GM12878 (cell line): Measurements from ENCODE around the gene ARID3B. TPM values are rescaled to one million over a fixed set of nuclear protein-coding genes. Genes with fewer than 3 reads are reported as not detected.
A peak's percentile ranks its signal among the peaks of the same experiment; 100 is the strongest.

Experiments used
- BHLHE40 ChIP-seq, 2 experiments: fragments of 450-650 bp in 1 of 2; IDR thresholded peaks; 2 replicates each; pipeline ENCODE4 v1.6.1; 2011 to 2017; ENCODE audit warnings: low read depth in 2 of 2, borderline replicate concordance in 1 of 2, improper control_type of control experiment in 1 of 2, low read length in 1 of 2, mild to moderate bottlenecking in 1 of 2
- KDM1A ChIP-seq: fragments of 200-600 bp; sonication (generic); IDR thresholded peaks from 2 replicates; pipeline ENCODE4 v1.6.1; 2016; ENCODE audit warnings: borderline replicate concordance
- LARP7 ChIP-seq: fragments of 450-650 bp; IDR thresholded peaks from 2 replicates; pipeline ENCODE4 v1.6.1; 2017; ENCODE audit warnings: mild to moderate bottlenecking
- MEF2B ChIP-seq: fragments of 450-650 bp; IDR thresholded peaks from 2 replicates; pipeline ENCODE4 v1.6.1; 2018; ENCODE audit warnings: mild to moderate bottlenecking, moderate library complexity; ENCODE audit not compliant: partially characterized antibody, poor library complexity, severe bottlenecking
- NFXL1 ChIP-seq: fragments of 450-650 bp; IDR thresholded peaks from 2 replicates; pipeline ENCODE4 v1.6.1; 2017; ENCODE audit warnings: antibody characterized with exemption, mild to moderate bottlenecking, borderline replicate concordance
- NKRF ChIP-seq: fragments of 450-650 bp; conservative IDR thresholded peaks from 2 replicates; pipeline ENCODE4 v1.6.1; 2017; ENCODE audit warnings: mild to moderate bottlenecking, moderate library complexity
- PKNOX1 ChIP-seq: fragments of 450-650 bp; IDR thresholded peaks from 2 replicates; pipeline ENCODE4 v1.6.1; 2016; ENCODE audit warnings: mild to moderate bottlenecking
- POLR2AphosphoS5 ChIP-seq: IDR thresholded peaks from 2 replicates; pipeline ENCODE4 v1.6.1; 2011; ENCODE audit warnings: mild to moderate bottlenecking, low read length, inconsistent platforms
- RFX5 ChIP-seq: IDR thresholded peaks from 2 replicates; pipeline ENCODE4 v1.6.1; 2011; ENCODE audit warnings: low read depth, low read length, improper control_type of control experiment
- STAT3 ChIP-seq: IDR thresholded peaks from 2 replicates; pipeline ENCODE4 v1.6.1; 2011; ENCODE audit warnings: low read depth, low read length, improper control_type of control experiment
- TCF3 ChIP-seq: IDR thresholded peaks from 2 replicates; pipeline ENCODE4 v1.6.1; 2012; ENCODE audit warnings: low read depth, mild to moderate bottlenecking, low read length, borderline replicate concordance; ENCODE audit not compliant: insufficient read depth
- USF1 ChIP-seq: IDR thresholded peaks from 2 replicates; pipeline ENCODE4 v1.6.1; 2011; ENCODE audit warnings: borderline replicate concordance, low read depth, mild to moderate bottlenecking, moderate library complexity, mixed read lengths, low read length; ENCODE audit not compliant: insufficient read depth; ENCODE audit errors: extremely low read length
- ZNF217 ChIP-seq: fragments of 450-650 bp; IDR thresholded peaks from 2 replicates; pipeline ENCODE4 v1.6.1; 2017; ENCODE audit warnings: antibody characterized with exemption, mild to moderate bottlenecking
- ZNF687 ChIP-seq: fragments of 450-650 bp; IDR thresholded peaks from 2 replicates; pipeline ENCODE4 v1.6.1; 2017; ENCODE audit warnings: mild to moderate bottlenecking, moderate library complexity
- polyA plus RNA-seq, 11 experiments: library from polyadenylated mRNA; depleted of rRNA in 4 of 11; unstranded in 6 of 11; stranded (reverse) in 5 of 11; fragments of >200 nt; fragmentation: Nextera tagmentation in 4 of 11; fragmentation: Illumina TruSeq in 1 of 11; extraction: Ambion mirVana in 4 of 11; extraction: Trizol in 1 of 11; gene quantifications; 1 replicate in 1 of 11; 2 replicates in 10 of 11; pipeline versions ENCODE4 v1.2.1 to v1.2.3, GENCODE V29; 2011 to 2016; ENCODE audit warnings: inconsistent platforms in 2 of 11, missing spikeins in 2 of 11, low read depth in 1 of 11
- total RNA-seq, 4 experiments: library from RNA; depleted of rRNA in 3 of 4; stranded (reverse); fragments of >200 nt in 3 of 4; fragmentation: Illumina TruSeq in 1 of 4; extraction: Trizol in 1 of 4; gene quantifications; 2 replicates each; pipeline versions ENCODE4 v1.2.1 to v1.2.3, GENCODE V29; 2013 to 2021
- TF ChIP-seq, protein P1 (sequence below): IDR thresholded peaks from 2 replicates; pipeline ENCODE4 v1.6.1; 2011; ENCODE audit warnings: borderline replicate concordance, low read depth, mild to moderate bottlenecking, moderate library complexity, low read length; ENCODE audit not compliant: insufficient read depth, poor library complexity, severe bottlenecking
- TF ChIP-seq, protein P2 (sequence below): fragments of 450-650 bp; IDR thresholded peaks from 2 replicates; pipeline ENCODE4 v1.6.1; 2017; ENCODE audit warnings: low read depth, mild to moderate bottlenecking, moderate library complexity

ARID3B gene
- total and polyA plus RNA-seq, 10 of the 15 experiments (the other 5 are each of a cell fraction or from before 2014, with no cell fraction given), result 1.1 to 33.4 (median 24.0) TPM

- TF ChIP-seq NKRF (peak; percentile 70), ZNF217 (no peak), MEF2B (no peak), KDM1A (no peak), POLR2AphosphoS5 (peak; percentile 71), BHLHE40 (IDR thresholded peaks at IDR 0.05; ENCODE audit: borderline replicate concordance in 1 of 2, low read depth in 2 of 2, low read length in 1 of 2) (peak; percentile 96 to 99), PKNOX1 (no peak), LARP7 (peak; percentile 96), RFX5 (0 out of 2 replicates have a peak, but pooled peaks have one; percentile 38), STAT3 (no peak), TCF3 (peak; percentile 86), ZNF687 (peak; percentile 83), USF1 (no peak), NFXL1 (peak; percentile 69; the same call in 1 of the 2 replicates)
- TF ChIP-seq, protein P1, sequence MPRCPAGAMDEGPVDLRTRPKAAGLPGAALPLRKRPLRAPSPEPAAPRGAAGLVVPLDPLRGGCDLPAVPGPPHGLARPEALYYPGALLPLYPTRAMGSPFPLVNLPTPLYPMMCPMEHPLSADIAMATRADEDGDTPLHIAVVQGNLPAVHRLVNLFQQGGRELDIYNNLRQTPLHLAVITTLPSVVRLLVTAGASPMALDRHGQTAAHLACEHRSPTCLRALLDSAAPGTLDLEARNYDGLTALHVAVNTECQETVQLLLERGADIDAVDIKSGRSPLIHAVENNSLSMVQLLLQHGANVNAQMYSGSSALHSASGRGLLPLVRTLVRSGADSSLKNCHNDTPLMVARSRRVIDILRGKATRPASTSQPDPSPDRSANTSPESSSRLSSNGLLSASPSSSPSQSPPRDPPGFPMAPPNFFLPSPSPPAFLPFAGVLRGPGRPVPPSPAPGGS, result no peak
- TF ChIP-seq, protein P2, sequence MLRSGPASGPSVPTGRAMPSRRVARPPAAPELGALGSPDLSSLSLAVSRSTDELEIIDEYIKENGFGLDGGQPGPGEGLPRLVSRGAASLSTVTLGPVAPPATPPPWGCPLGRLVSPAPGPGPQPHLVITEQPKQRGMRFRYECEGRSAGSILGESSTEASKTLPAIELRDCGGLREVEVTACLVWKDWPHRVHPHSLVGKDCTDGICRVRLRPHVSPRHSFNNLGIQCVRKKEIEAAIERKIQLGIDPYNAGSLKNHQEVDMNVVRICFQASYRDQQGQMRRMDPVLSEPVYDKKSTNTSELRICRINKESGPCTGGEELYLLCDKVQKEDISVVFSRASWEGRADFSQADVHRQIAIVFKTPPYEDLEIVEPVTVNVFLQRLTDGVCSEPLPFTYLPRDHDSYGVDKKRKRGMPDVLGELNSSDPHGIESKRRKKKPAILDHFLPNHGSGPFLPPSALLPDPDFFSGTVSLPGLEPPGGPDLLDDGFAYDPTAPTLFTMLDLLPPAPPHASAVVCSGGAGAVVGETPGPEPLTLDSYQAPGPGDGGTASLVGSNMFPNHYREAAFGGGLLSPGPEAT, result no peak
These were observed 74.7 kb downstream of the ARID3B start, which contains the start of gene CLK3 (continued) for GRCh38 chr15:74615508-74616365.
